Activated CD8-positive, alpha-beta T cell treated with anti-CD3 and anti-CD28 coated beads for 36 hours (primary cell): ENCODE data around the gene CCDC91. TPM values are rescaled to one million over a fixed set of nuclear protein-coding genes. Genes with fewer than 3 reads are reported as not detected.

ENCODE experiments used
- ATAC-seq: fragments of 200-7000 bp; cut with Tn5 transposase; one replicate; pipeline ENCODE4 v1.10.0; 2021; ENCODE audit warnings: mild to moderate bottlenecking, moderate library complexity
- CTCF ChIA-PET: fragments of 350-600 bp; sonication (Branson Sonifier 250); formaldehyde crosslinking; loops from one replicate; lab custom pipeline; 2021; ENCODE audit warnings: antibody characterized with exemption; lab: Charles Lee
- POLR2A ChIA-PET: fragments of 350-600 bp; sonication (Branson Sonifier 250); formaldehyde crosslinking; loops from one replicate; lab custom pipeline; 2021; ENCODE audit warnings: antibody characterized with exemption; lab: Charles Lee
- DNase-seq: peaks from one replicate; pipeline ENCODE4 v3.0.0-alpha.2; 2020
- H3K27ac Mint-ChIP-seq: one replicate; pipeline ENCODE4 v1.8.0; 2021; ENCODE audit warnings: mild to moderate bottlenecking, mixed read lengths
- H3K27me3 Mint-ChIP-seq: one replicate; pipeline ENCODE4 v1.8.0; 2021; ENCODE audit warnings: mixed read lengths
- H3K36me3 Mint-ChIP-seq: one replicate; pipeline ENCODE4 v1.8.0; 2021; ENCODE audit warnings: low read depth, mixed read lengths
- H3K4me1 Mint-ChIP-seq: one replicate; pipeline ENCODE4 v1.8.0; 2021; ENCODE audit warnings: low read depth, mixed read lengths
- H3K4me3 Mint-ChIP-seq: one replicate; pipeline ENCODE4 v1.8.0; 2021; ENCODE audit warnings: mild to moderate bottlenecking, moderate library complexity, mixed read lengths
- H3K9me3 Mint-ChIP-seq: one replicate; pipeline ENCODE4 v1.8.0; 2021; ENCODE audit warnings: mixed read lengths
- intact Hi-C: fragments of 100-400 bp; cut with micrococcal nuclease; formaldehyde crosslinking; loops from one replicate; pipeline ENCODE4 v1.10.0; 2022
- total RNA-seq, 2 experiments: library from RNA; stranded (reverse); gene quantifications; one replicate each; pipeline ENCODE4 v1.2.3, GENCODE V29; 2021
- TF ChIP-seq, protein P1 (sequence below): fragments of 200-600 bp; IDR thresholded peaks from one replicate; pipeline ENCODE4 v1.8.0; 2022; ENCODE audit warnings: antibody characterized with exemption, mild to moderate bottlenecking

CCDC91 gene
- total RNA-seq, 2 experiments from 2014 or later, result 14.7 to 14.8 TPM

DNA sequence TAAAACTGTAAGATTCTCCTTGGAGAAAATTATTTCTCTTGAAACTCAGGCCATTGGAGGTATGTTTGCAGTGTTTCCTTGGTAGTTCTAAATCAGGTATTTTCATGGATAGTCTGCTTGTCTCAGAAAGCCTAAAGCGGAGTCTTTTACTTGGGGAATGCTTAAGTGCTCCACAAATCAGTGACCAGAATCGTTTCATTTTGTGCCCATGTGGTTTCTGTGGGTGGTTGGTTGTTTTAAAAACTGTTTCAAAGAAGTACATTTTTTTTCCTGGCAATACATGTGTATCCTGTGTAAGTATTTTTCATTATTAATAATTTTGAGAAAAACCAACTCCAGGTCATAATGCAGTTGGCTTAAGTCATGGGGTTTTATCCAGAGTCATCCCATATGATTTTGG, 33.6 kb downstream of the CCDC91 start:
- no peak for ATAC-seq
- intact Hi-C loops, result loop anchor here (1.0 kb wide), 1 partner anchor 29 kb away; no protein-coding TSS in a partner anchor
- peaks cover 2% of the 10 kb centered on the region for H3K27me3 Mint-ChIP-seq
- H3K27ac Mint-ChIP-seq, result peak overlapping the region; percentile 69
- peaks cover 26% of the 10 kb centered on the region for H3K36me3 Mint-ChIP-seq
- ChIA-PET POLR2A (interaction anchor here (0.7 kb wide), 1 partner anchor 36 kb away, joined by 3 read pairs; no protein-coding TSS in a partner anchor), CTCF (interaction anchor here (1.3 kb wide), 1 partner anchor 25 kb away, joined by 4 read pairs; no protein-coding TSS in a partner anchor)
- DNase-seq, result peak; percentile 51
- H3K4me3 Mint-ChIP-seq, result peak overlapping the region; percentile 31
- TF ChIP-seq, protein P1, sequence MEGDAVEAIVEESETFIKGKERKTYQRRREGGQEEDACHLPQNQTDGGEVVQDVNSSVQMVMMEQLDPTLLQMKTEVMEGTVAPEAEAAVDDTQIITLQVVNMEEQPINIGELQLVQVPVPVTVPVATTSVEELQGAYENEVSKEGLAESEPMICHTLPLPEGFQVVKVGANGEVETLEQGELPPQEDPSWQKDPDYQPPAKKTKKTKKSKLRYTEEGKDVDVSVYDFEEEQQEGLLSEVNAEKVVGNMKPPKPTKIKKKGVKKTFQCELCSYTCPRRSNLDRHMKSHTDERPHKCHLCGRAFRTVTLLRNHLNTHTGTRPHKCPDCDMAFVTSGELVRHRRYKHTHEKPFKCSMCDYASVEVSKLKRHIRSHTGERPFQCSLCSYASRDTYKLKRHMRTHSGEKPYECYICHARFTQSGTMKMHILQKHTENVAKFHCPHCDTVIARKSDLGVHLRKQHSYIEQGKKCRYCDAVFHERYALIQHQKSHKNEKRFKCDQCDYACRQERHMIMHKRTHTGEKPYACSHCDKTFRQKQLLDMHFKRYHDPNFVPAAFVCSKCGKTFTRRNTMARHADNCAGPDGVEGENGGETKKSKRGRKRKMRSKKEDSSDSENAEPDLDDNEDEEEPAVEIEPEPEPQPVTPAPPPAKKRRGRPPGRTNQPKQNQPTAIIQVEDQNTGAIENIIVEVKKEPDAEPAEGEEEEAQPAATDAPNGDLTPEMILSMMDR, result no peak
- H3K9me3 Mint-ChIP-seq, result peaks cover 2% of the 10 kb centered on the region
- peaks cover 44% of the 10 kb centered on the region for H3K4me1 Mint-ChIP-seq

DNA sequence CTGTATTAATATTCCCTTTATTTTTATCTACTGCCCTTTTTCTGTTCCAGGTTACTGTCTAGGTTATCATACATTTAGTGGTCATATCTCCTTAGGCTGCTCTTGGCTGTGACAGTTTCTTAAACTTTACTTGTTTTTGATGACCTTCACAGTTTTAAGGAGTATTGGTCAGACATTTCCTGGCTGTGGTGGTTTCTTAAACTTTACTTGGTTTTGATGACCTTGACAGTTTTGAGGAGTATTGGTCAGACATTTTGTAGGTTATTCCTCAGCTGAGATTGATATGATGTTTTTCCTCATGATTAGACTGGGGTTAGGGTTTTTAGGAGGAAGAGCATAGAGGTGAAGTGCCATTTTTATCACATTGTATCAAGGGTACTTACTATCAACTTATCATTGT, 36.4 kb downstream of the CCDC91 start:
- ChIA-PET POLR2A (no interaction called here), CTCF (no interaction called here)
- Mint-ChIP-seq H3K27ac (no peak overlapping the region), H3K9me3 (peaks cover 4% of the 10 kb centered on the region), H3K27me3 (peaks cover 2% of the 10 kb centered on the region), H3K4me3 (no peak overlapping the region), H3K4me1 (peaks cover 52% of the 10 kb centered on the region), H3K36me3 (peaks cover 37% of the 10 kb centered on the region)
- no peak for DNase-seq
- intact Hi-C loops, result no loop called here
- no peak for ATAC-seq
- TF ChIP-seq, protein P1, result no peak

DNA sequence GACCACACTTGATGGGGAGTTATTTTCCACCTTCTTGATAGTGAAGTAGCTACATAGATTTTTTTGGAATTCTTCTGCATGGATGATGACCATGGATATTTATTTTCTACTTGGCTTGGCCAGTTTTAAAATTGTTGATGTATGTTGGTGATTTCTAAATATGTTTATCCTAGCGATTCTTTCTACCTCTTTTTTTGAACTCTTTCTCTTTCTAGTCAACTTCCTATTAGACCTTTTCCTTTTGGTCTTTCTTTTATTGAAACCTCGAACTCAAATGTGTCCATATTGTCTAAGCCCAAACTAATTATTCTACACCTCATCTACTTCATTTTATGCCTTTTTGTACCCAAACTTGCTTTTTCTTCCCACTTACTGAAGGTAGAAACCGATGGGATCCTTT, 37.0 kb downstream of the CCDC91 start:
- Mint-ChIP-seq H3K27me3 (no peaks in the 10 kb centered on the region), H3K9me3 (peaks cover 4% of the 10 kb centered on the region), H3K27ac (no peak overlapping the region), H3K4me3 (no peak overlapping the region), H3K36me3 (peaks cover 33% of the 10 kb centered on the region), H3K4me1 (peaks cover 49% of the 10 kb centered on the region)
- ATAC-seq, result no peak
- intact Hi-C loops, result no loop called here
- ChIA-PET CTCF (no interaction called here), POLR2A (no interaction called here)
- TF ChIP-seq, protein P1, result no peak
- no peak for DNase-seq

DNA sequence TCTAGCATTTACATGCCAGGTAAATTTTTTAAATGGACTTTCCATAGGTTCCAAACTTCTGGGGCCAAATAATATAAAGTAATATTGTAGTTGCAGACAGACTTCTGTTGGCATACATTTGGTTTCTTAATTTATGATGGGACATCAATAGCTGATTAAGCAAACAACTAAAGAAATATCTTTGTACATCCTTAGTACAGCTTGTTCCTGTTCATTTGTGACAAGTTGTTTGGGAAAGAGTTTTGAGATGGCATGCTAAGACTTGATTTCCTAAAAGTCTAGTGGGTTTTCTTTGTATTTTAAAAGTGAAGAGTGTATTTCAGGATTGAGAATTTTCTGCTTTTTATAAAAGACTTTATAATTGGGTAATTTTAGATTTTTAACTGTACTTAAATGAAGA, 41.0 kb downstream of the CCDC91 start:
- Mint-ChIP-seq H3K36me3 (peaks cover 28% of the 10 kb centered on the region), H3K4me3 (no peak overlapping the region), H3K27me3 (no peaks in the 10 kb centered on the region), H3K27ac (no peak overlapping the region), H3K4me1 (peaks cover 54% of the 10 kb centered on the region), H3K9me3 (peaks cover 2% of the 10 kb centered on the region)
- intact Hi-C loops, result no loop called here
- ChIA-PET POLR2A (no interaction called here), CTCF (no interaction called here)
- DNase-seq (no peak), ATAC-seq (no peak)
- TF ChIP-seq, protein P1, result no peak

DNA sequence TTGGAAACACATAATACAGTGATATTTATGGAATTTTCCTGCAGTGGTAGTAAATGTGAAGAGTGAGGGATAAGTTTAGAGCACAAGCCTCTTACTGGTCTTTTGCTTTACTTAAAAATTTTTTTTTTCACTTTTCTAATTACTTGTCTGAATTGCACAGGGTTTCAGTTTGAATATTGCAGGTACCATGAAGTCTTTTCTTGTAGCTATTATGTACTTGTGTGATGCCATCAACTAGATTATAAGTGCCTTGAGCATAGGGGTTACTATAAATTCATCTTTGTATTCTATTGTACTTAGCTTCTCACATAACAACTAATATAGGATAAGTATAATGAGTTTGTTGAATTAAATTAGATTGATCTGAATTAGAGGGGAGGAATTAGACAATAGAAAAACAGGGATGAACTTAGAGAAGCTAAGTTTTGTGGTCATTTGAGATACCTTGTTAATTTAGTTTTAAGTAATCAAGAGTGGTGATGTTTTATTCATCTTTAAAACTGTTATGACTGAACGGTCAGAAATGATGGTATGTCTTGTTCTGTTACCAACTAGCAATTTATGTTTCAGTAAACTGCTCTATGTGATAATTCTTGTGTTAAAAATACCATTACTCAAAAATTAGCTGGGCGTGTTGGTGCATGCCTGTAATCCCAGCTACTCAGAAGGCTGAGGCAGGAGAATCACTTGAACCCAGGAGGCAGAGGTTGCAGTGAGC, 42.1 kb downstream of the CCDC91 start:
- H3K27ac Mint-ChIP-seq, result no peak overlapping the region
- TF ChIP-seq, protein P1, result no peak
- DNase-seq (no peak), ATAC-seq (peak; percentile 30)
- peaks cover 22% of the 10 kb centered on the region for H3K36me3 Mint-ChIP-seq
- ChIA-PET POLR2A (no interaction called here), CTCF (interaction anchor here (0.7 to 1.0 kb wide), 2 partner anchors 17 to 1932 kb away, joined by 3 read pairs; no protein-coding TSS in a partner anchor)
- H3K9me3 Mint-ChIP-seq, result peaks cover 2% of the 10 kb centered on the region
- intact Hi-C loops, result no loop called here
- no peaks in the 10 kb centered on the region for H3K27me3 Mint-ChIP-seq
- peaks cover 51% of the 10 kb centered on the region for H3K4me1 Mint-ChIP-seq
- no peak overlapping the region for H3K4me3 Mint-ChIP-seq
